Osteoblast (primary cell): ENCODE data around the gene ADAMTS18. TPM values are rescaled to one million over a fixed set of nuclear protein-coding genes. Genes with fewer than 3 reads are reported as not detected.

ENCODE experiments used
- DNase-seq: peaks from one replicate; pipeline ENCODE4 v3.0.0; 2011; ENCODE audit warnings: low spot score, mixed read lengths; ENCODE audit not compliant: insufficient read length; ENCODE audit errors: missing footprints
- H2AFZ ChIP-seq: 2 replicates; pipeline ENCODE4 v1.6.0; 2011; ENCODE audit warnings: mild to moderate bottlenecking, low read length
- H3K27ac ChIP-seq: 2 replicates; pipeline ENCODE4 v1.5.1; 2011; ENCODE audit warnings: mild to moderate bottlenecking, low read depth, low read length, moderate library complexity
- H3K27me3 ChIP-seq: 2 replicates; pipeline ENCODE4 v1.6.0; 2012; ENCODE audit warnings: mild to moderate bottlenecking, control low read depth, inconsistent platforms, low read length, moderate library complexity; ENCODE audit not compliant: insufficient read depth
- H3K36me3 ChIP-seq: 2 replicates; pipeline ENCODE4 v1.5.1; 2011; ENCODE audit warnings: mild to moderate bottlenecking, low read length, control low read depth, moderate library complexity; ENCODE audit not compliant: insufficient read depth
- H3K4me1 ChIP-seq: 2 replicates; pipeline ENCODE4 v1.5.1; 2011; ENCODE audit warnings: mild to moderate bottlenecking, low read length, control low read depth, moderate library complexity; ENCODE audit not compliant: insufficient read depth
- H3K4me2 ChIP-seq: 2 replicates; pipeline ENCODE4 v1.6.0; 2011; ENCODE audit warnings: mild to moderate bottlenecking, low read length; ENCODE audit not compliant: insufficient read depth
- H3K4me3 ChIP-seq: fragments of 200-600 bp; sonication (generic); 3 replicates; pipeline ENCODE4 v1.5.1; 2012; ENCODE audit warnings: mild to moderate bottlenecking, low read length, inconsistent platforms; ENCODE audit not compliant: insufficient read depth
- H3K79me2 ChIP-seq: 2 replicates; pipeline ENCODE4 v1.6.0; 2012; ENCODE audit warnings: mild to moderate bottlenecking, low read length, control low read depth, inconsistent platforms; ENCODE audit not compliant: insufficient read depth
- H3K9me3 ChIP-seq: 2 replicates; pipeline ENCODE4 v1.5.1; 2011; ENCODE audit warnings: low read depth, low read length, control low read depth
- H4K20me1 ChIP-seq: 2 replicates; pipeline ENCODE4 v1.6.0; 2012; ENCODE audit warnings: mild to moderate bottlenecking, low read length, control low read depth; ENCODE audit not compliant: insufficient read depth
- CTCF ChIP-seq: IDR thresholded peaks from 2 replicates; pipeline ENCODE4 v1.5.1; 2011; ENCODE audit warnings: mild to moderate bottlenecking, low read depth, low read length, moderate library complexity; ENCODE audit errors: extremely low read depth
- total RNA-seq: library from RNA; depleted of rRNA; stranded (reverse); fragments of >200 nt; gene quantifications from 2 replicates; pipeline ENCODE4 v1.2.3, GENCODE V29; 2012

The ADAMTS18 gene
- total RNA-seq, 1 donor, result not detected

GRCh38 chr16:77302249-77302648 is 132.6 kb downstream of the ADAMTS18 start:
- Histone ChIP-seq H3K27me3 (no peaks in the 10 kb centered on the region), H3K4me3 (no peak overlapping the region), H2AFZ (no peak overlapping the region), H3K9me3 (no peaks in the 10 kb centered on the region), H3K4me1 (peaks cover 28% of the 10 kb centered on the region), H3K27ac (no peak overlapping the region), H3K4me2 (no peak overlapping the region), H3K79me2 (no peaks in the 10 kb centered on the region), H4K20me1 (no peaks in the 10 kb centered on the region), H3K36me3 (no peaks in the 10 kb centered on the region)
- TF ChIP-seq CTCF, result no peak
- DNase-seq, result no peak

GRCh38 chr16:77300256-77300655 is 134.6 kb downstream of the ADAMTS18 start:
- H2AFZ ChIP-seq, result no peak overlapping the region
- H3K4me2 ChIP-seq, result no peak overlapping the region
- DNase-seq, result no peak
- H3K36me3 ChIP-seq, result no peaks in the 10 kb centered on the region
- H3K4me3 ChIP-seq, result no peak overlapping the region
- no peak for TF ChIP-seq CTCF
- H3K9me3 ChIP-seq, result no peaks in the 10 kb centered on the region
- peaks cover 28% of the 10 kb centered on the region for H3K4me1 ChIP-seq
- H4K20me1 ChIP-seq, result no peaks in the 10 kb centered on the region
- H3K27me3 ChIP-seq, result no peaks in the 10 kb centered on the region
- H3K79me2 ChIP-seq, result no peaks in the 10 kb centered on the region
- H3K27ac ChIP-seq, result no peak overlapping the region

GRCh38 chr16:77299395-77299794 is 135.4 kb downstream of the ADAMTS18 start:
- Histone ChIP-seq H3K36me3 (no peaks in the 10 kb centered on the region), H3K4me1 (peaks cover 28% of the 10 kb centered on the region), H3K4me2 (no peak overlapping the region), H3K79me2 (no peaks in the 10 kb centered on the region), H2AFZ (no peak overlapping the region), H3K9me3 (no peaks in the 10 kb centered on the region), H3K27me3 (no peaks in the 10 kb centered on the region), H3K27ac (peak overlapping the region; percentile 85), H4K20me1 (no peaks in the 10 kb centered on the region), H3K4me3 (no peak overlapping the region)
- no peak for DNase-seq
- TF ChIP-seq CTCF, result no peak

- Histone ChIP-seq H3K4me3 (peak overlapping the region; percentile 5), H4K20me1 (no peaks in the 10 kb centered on the region), H3K9me3 (no peaks in the 10 kb centered on the region), H3K27me3 (no peaks in the 10 kb centered on the region), H3K27ac (peak overlapping the region; percentile 85), H3K4me1 (peaks cover 28% of the 10 kb centered on the region), H2AFZ (peak overlapping the region; percentile 32), H3K4me2 (peak overlapping the region; percentile 55), H3K36me3 (no peaks in the 10 kb centered on the region), H3K79me2 (no peaks in the 10 kb centered on the region)
- no peak for DNase-seq
- no peak for TF ChIP-seq CTCF
These were observed 136.1 kb downstream of the ADAMTS18 start for GRCh38 chr16:77298418-77299360.
